DOHH2 (cell line): Measurements from ENCODE around the gene SPEM3.

ENCODE experiments used
- CTCF ChIP-seq: fragments of 200-600 bp; sonication (generic); IDR thresholded peaks from one replicate; pipeline ENCODE4 v1.5.1; 2014; ENCODE audit warnings: antibody characterized with exemption, mild to moderate bottlenecking, low read depth, low read length; ENCODE audit not compliant: poor library complexity, severe bottlenecking
- EZH2phosphoT487 ChIP-seq: fragments of 200-600 bp; sonication (generic); IDR thresholded peaks from 2 replicates; pipeline ENCODE4 v1.6.1; 2017; ENCODE audit warnings: borderline replicate concordance, mild to moderate bottlenecking, antibody characterized with exemption, low read length, moderate library complexity, mixed read lengths

GRCh38 chr17:7427549-7427948 lies 1.1 kb upstream of the SPEM3 start:
- TF ChIP-seq CTCF (no peak), EZH2phosphoT487 (no peak)
